Left renal cortex interstitium (tissue), 4 donors: ENCODE results near the gene PDE7B. TPM values are rescaled to one million over a fixed set of nuclear protein-coding genes. Genes with fewer than 3 reads are reported as not detected.
"Not testable (repeated sequence)": the region's sequence is repeated elsewhere in the genome, so short reads cannot be mapped to it uniquely, and the experiment has no call there.

ENCODE experiments used
- DNase-seq, 4 donors: peaks; one replicate each; pipeline ENCODE4 v3.0.0-alpha.2; 2013; ENCODE audit warnings: low read depth in 4 of 4, low spot score in 2 of 4, missing footprints in 1 of 4
- polyA plus RNA-seq, 4 donors: library from polyadenylated mRNA; unstranded; fragments of 120-200 nt; gene quantifications; one replicate each; pipeline ENCODE4 v1.2.1, GENCODE V29; 2013; ENCODE audit not compliant: insufficient read length in 4 of 4

PDE7B gene
- polyA plus RNA-seq, 4 donors = 6.7 to 10.0 (median 8.0) TPM

DNA sequence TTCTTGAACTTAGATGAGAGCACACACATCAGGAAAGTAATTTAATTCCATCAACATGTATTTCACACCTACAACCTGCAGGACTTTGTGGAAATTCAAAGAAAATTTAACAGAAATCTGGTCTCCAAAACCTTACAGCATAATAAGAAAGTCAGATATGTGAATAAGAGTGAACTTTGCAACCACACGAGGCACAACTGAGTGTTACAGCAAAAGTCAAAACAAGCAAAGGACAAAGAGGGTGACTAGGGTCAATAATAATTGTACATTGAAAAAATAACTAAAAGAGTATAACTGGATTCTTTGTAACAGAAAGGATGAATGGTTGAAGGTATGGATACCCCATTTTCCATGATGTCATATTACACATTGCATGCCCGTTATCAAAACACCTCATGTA is 284.8 kb downstream of the PDE7B start:
- DNase-seq = no peak

DNA sequence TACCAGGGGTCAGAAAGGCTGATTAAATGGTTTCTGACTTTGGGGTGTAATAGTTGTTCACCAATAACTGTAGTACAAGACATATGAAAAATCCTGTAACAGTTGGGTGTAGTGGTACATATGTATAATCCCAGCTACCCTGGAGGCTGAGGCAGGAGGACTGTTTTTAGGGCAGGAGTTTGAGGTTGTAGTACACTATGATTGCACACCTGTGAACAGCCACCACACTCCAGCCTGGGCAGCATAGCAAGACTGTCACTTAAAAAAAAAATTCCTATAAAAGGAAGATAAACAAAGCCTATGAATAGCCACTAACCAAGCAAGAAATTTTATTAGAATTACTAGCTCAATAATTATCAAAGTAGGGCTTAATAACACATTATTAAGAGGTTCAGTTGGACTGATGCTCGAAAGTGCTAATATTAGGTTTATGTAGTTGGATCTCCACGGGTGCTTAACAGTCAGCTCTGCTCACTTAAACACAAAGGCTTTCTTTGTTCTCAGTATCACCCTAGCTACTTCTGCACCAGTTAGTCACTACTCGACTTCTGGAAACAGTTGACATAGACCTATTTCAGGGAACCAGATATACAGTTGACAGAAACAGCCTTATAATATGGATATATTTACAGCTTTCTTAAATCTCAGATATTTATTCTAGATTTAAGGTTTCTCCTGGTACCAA is 285.6 kb downstream of the PDE7B start:
- no peak for DNase-seq

- DNase-seq = no peak
Observed at GRCh38 chr6:136137739-136138402, 286.4 kb downstream of the PDE7B start.

DNA sequence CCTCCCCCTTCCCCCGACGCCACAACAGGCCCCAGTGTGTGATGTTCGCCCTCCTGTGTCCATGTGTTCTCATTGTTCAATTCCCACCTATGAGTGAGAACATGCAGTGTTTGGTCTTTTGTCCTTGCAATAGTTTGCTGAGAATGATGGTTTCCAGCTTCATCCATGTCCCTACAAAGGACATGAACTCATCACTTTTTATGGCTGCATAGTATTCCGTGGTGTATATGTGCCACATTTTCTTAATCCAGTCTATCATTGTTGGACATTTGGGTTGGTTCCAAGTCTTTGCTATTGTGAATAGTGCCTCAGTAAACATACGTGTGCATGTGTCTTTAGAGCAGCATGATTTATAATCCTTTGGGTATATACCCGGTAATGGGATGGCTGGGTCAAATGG is 287.6 kb downstream of the PDE7B start:
- DNase-seq = not testable (repeated sequence)

- DNase-seq = no peak
Observed at GRCh38 chr6:136144251-136145023, 292.9 kb downstream of the PDE7B start.

GRCh38 chr6:136146130-136146529 is 294.6 kb downstream of the PDE7B start:
- DNase-seq = no peak

DNA sequence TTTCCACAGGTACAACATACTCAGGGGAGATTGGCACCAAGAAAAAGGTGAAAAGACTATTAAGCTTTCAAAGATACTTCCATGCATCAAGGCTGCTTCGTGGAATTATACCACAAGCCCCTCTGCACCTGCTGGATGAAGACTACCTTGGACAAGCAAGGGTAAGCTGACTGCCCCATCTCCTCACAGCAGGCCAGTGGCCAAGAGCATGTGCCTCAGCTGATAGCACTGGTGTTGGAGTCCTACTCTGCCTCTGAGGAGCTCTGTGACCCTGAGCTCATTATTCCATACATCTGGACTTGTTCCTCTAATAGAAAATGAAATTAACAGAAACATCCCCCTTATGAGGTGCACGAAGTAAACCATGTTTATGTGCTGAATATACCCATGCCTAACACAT is 295.8 kb downstream of the PDE7B start:
- no peak for DNase-seq

GRCh38 chr6:136148051-136148450 is 296.6 kb downstream of the PDE7B start:
- DNase-seq = no peak

DNA sequence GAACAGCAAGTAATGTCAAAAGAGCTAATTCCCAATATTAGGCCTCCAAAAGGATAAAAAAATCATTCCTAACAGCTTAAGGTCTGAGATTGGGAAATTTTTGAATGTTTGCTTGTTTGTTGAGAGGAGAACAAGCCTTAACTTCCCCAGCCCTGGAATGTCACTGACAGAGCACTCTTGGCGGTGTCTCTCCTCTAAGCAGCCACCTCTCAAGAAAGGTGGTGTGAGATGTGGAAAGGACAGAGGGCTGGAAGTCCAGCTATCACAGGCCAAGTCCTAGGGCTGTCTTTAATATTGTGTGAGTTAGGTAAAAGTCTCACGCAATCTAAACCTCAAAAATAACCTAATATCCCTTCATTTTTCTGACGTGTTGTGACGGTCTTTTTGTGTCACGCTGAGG is 297.0 kb downstream of the PDE7B start:
- DNase-seq = no peak

- no peak for DNase-seq
Observed at GRCh38 chr6:136149311-136149710, 297.8 kb downstream of the PDE7B start.

GRCh38 chr6:136150961-136151360 is 299.5 kb downstream of the PDE7B start:
- DNase-seq = no peak

GRCh38 chr6:136153707-136154375 is 302.3 kb downstream of the PDE7B start:
- DNase-seq = no peak

GRCh38 chr6:136155191-136155590 is 303.7 kb downstream of the PDE7B start:
- no peak for DNase-seq

DNA sequence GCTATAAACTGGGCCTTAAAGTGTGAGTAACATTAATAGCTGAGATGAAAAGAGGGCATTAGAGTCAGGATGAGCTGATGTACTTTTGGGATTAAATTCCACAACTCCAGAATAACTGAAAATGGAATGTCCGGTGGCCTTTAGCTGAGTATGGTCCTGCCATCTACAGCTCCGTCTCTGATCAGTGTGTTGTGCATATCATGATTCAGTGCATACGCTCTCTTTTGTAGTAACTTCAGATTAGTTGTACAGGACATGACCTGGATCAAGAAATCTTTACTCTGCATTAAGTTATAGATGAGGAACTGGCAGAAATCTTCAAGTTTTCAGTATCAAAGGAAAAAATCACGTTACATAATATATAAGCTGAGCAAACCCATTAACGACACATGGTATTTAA is 306.2 kb downstream of the PDE7B start:
- DNase-seq = no peak

DNA sequence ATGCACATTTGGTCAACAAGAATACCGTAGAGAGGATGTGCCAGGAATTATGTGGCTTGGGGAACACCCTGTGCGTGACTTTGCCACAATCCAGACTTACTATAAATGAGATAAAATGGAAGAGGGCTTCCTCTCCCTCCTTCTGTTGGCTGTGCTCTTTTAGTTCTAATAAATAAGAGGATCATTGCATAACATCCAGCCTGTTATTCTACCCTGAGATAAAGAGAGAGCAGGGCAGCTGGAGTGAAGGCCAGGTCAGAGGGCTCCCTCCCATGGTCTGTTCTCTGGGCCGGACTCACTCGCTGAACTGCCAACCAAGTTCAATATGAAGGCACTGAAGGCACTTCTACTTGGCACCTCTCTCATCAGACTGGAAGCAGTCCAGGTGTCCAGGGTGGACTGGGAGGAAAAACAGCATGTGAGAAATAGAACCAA is 306.9 kb downstream of the PDE7B start:
- DNase-seq = no peak

- peak in 1 of 4 donors; percentile 37 for DNase-seq
Observed at GRCh38 chr6:136158971-136159370, 307.5 kb downstream of the PDE7B start.

DNA sequence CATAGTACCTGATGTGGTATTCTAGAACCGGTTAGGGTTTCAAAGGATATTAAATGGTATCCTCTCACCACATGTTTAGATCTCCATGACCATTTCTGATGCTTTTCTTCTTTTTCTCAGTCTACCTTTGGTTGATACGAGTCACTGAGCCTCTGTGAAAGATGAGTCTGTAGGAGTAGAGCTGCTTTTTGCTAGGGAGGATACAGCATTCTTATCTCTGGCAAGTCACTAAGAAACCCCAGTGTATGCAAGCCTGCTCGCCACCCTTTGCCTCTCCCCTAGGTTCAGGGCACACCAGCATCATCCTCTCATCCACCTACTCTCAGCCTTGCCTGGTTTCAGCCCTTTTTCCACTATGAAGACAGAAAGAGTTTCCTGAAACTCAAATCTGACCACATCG is 308.7 kb downstream of the PDE7B start:
- no peak for DNase-seq

DNA sequence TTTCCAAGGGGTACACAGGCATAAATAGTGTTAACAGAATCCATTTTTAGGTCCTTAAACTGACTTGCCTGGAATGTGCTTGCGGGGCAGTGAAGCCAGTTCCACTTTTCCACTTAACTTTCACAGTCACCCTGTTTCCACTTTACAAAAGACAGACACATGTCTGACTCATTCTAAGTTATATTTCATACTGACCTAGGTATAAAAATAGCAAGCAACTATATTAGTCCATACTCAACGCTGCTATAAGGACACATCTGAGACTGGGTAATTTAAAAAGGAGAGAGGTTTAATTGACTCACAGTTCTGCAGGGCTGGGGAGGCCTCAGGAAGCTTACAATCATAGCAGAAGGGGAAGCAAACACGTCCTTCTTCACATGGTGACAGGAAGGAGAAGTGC is 310.4 kb downstream of the PDE7B start:
- no peak for DNase-seq

DNA sequence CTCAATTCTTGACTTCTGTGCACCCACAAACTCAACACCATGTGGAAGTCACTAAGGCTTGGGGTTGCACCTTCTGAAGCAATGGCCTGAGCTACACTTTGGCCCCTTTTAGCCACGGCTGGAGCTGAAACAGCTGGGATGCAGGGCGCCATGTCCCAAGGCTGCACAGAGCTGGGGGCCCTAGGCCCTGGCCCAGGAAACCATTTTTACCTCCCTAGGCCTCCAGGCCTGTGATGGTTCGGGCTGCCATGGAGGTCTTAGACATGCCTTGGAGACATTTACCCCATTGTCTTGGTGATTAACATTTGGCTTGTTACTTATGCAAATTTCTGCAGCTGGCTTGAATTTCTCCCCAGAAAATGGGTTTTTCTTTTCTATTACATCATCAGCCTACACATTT is 311.8 kb downstream of the PDE7B start:
- no peak for DNase-seq

DNA sequence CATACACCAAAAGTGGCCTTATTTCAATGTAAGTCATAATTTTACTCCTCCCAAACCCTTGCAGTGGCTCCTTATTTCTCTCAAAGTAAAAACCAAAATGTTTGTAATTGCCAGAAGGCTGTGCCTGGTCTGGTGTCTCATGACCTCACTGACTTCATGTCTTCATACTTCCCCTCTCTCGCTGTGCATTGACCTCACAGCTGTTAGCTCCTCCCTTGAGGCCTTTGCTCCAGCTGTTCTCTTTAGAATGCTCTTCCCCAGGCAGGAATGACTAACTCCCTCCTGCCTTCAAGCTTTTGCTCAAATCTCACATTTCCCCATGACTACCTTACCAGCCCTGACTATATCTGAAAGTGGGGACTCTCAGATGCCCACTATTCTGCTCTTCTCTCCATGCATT is 315.3 kb downstream of the PDE7B start:
- DNase-seq = no peak
